Cardiac septum (tissue), 1 donor: ENCODE data around the gene ASPHD1. TPM values are rescaled to one million over a fixed set of nuclear protein-coding genes. Genes with fewer than 3 reads are reported as not detected.
A peak's percentile ranks its signal among the peaks of the same experiment; 100 is the strongest.
"Not testable (repeated sequence)": the region's sequence is repeated elsewhere in the genome, so short reads cannot be mapped to it uniquely, and the experiment has no call there.

Experiments used
- DNase-seq: peaks from one replicate; pipeline ENCODE4 v3.0.0-alpha.2; 2020; ENCODE audit warnings: low spot score
- intact Hi-C: fragments of 100-400 bp; cut with DNase I; formaldehyde crosslinking; loops from one replicate; pipeline ENCODE4 v1.14.0; 2022
- long read RNA-seq: library from polyadenylated mRNA; unstranded; transcript quantifications from one replicate; pipeline ENCODE4 v2.0.0, GENCODE V29; 2021
- total RNA-seq: library from RNA; stranded (reverse); fragmentation: NEBNext Ultra II Directional; extraction: Animal tissue kit (Norgen Biotek cat#: 25700); gene quantifications from one replicate; pipeline ENCODE4 v1.2.1, GENCODE V29; 2021
- donor health status: DM: no; HTN: no; CAD: no.

ASPHD1 gene
- total RNA-seq = 0.38 TPM
- long read RNA-seq, partial matches to known transcripts = 0 of 1 reads
- long read RNA-seq, other reads (novel, unspliced or antisense) = 1 of 1 reads

- DNase-seq = peak; percentile 79
- intact Hi-C loops = loop anchor here (10.0 kb wide), 1 partner anchor 65 kb away; no protein-coding TSS in a partner anchor
Measured at GRCh38 chr16:29900102-29900887, at the start of gene ASPHD1. Gene ASPHD1, plus strand, starts transcription at chr16:29900488. Its CDS starts 484 bp downstream, at chr16:29900972.

GRCh38 chr16:29850998-29851397 lies 49.3 kb upstream of the ASPHD1 start:
- intact Hi-C loops = no loop called here

GRCh38 chr16:29852654-29853053 lies 47.6 kb upstream of the ASPHD1 start:
- DNase-seq = no peak
- intact Hi-C loops = no loop called here

More at GRCh38 chr16:29850998-29851397, 49.3 kb upstream of the ASPHD1 start:
- DNase-seq = no peak

- intact Hi-C loops = no loop called here
- no peak for DNase-seq
Measured at GRCh38 chr16:29854520-29855100, 45.7 kb upstream of the ASPHD1 start.

- intact Hi-C loops = no loop called here
- no peak for DNase-seq
Measured at GRCh38 chr16:29857133-29857760, 43.0 kb upstream of the ASPHD1 start.

GRCh38 chr16:29858149-29858849 lies 42.0 kb upstream of the ASPHD1 start:
- DNase-seq = no peak

GRCh38 chr16:29858974-29859373 lies 41.3 kb upstream of the ASPHD1 start:
- intact Hi-C loops = no loop called here
- DNase-seq = no peak

More at GRCh38 chr16:29858149-29858849, 42.0 kb upstream of the ASPHD1 start:
- intact Hi-C loops = no loop called here

GRCh38 chr16:29860218-29860617 lies 40.1 kb upstream of the ASPHD1 start:
- DNase-seq = no peak
- intact Hi-C loops = loop anchor here (5.0 kb wide), 1 partner anchor 43 kb away; the partner anchor contains the start of gene PAGR1

- no peak for DNase-seq
- intact Hi-C loops = loop anchor here (2.0 to 5.0 kb wide), 2 partner anchors 45 to 134 kb away; partner anchors contain the start of genes INO80E and PAGR1
Measured at GRCh38 chr16:29862383-29862883, 37.9 kb upstream of the ASPHD1 start.

- peak; percentile 97 for DNase-seq
Measured at GRCh38 chr16:29862884-29863668, 37.2 kb upstream of the ASPHD1 start, which contains the start of gene CDIPT. Gene CDIPT, minus strand, starts transcription at chr16:29863226. Its CDS starts 369 bp downstream, at chr16:29862857.

GRCh38 chr16:29863669-29863984 lies 36.7 kb upstream of the ASPHD1 start:
- no peak for DNase-seq
- intact Hi-C loops = loop anchor here (1.0 to 5.0 kb wide), 3 partner anchors 46 to 133 kb away; partner anchors contain the start of genes INO80E, KIF22 and PAGR1

More at GRCh38 chr16:29862884-29863668, 37.2 kb upstream of the ASPHD1 start, which contains the start of gene CDIPT:
- intact Hi-C loops = loop anchor here (1.0 to 5.0 kb wide), 3 partner anchors 46 to 134 kb away; partner anchors contain the start of genes INO80E, KIF22 and PAGR1

GRCh38 chr16:29864205-29864604 lies 36.1 kb upstream of the ASPHD1 start:
- intact Hi-C loops = loop anchor here (5.0 kb wide), 1 partner anchor 47 kb away; the partner anchor contains the start of gene PAGR1
- DNase-seq = no peak

GRCh38 chr16:29868396-29869009 lies 31.8 kb upstream of the ASPHD1 start:
- intact Hi-C loops = no loop called here
- DNase-seq = no peak

- intact Hi-C loops, DNase-seq: not testable (repeated sequence)
Measured at GRCh38 chr16:29869067-29869466, 31.2 kb upstream of the ASPHD1 start.

GRCh38 chr16:29871822-29872546 lies 28.3 kb upstream of the ASPHD1 start:
- DNase-seq = no peak
- intact Hi-C loops = no loop called here

- intact Hi-C loops = no loop called here
- no peak for DNase-seq
Measured at GRCh38 chr16:29873319-29873718, 27.0 kb upstream of the ASPHD1 start.

- DNase-seq = no peak
- intact Hi-C loops = no loop called here
Measured at GRCh38 chr16:29875206-29875605, 25.1 kb upstream of the ASPHD1 start.
